GM12878 (cell line): ENCODE measurements around the gene PCSK6. TPM values are rescaled to one million over a fixed set of nuclear protein-coding genes. Genes with fewer than 3 reads are reported as not detected.

Experiments
- ATAC-seq: fragments of 200-7000 bp; cut with Tn5 transposase; 3 replicates; pipeline ENCODE4 v1.9.1; 2020; ENCODE audit warnings: mild to moderate bottlenecking, moderate library complexity
- BruUV-seq: library from RNA; stranded (reverse); fragments of 400-500 nt; replicated peaks from 2 replicates; lab custom pipeline; 2021; lab: Mats Ljungman, UMichigan
- CTCF ChIA-PET: fragments of 300-600 bp; sonication (Branson Sonifier 250); formaldehyde crosslinking; extraction: SDS; loops from one replicate; lab custom pipeline; 2021; ENCODE audit warnings: inconsistent platforms; lab: Yijun Ruan, JAX
- POLR2A ChIA-PET: fragments of 350-600 bp; formaldehyde crosslinking; extraction: SDS; loops from one replicate; lab custom pipeline; 2021; ENCODE audit warnings: inconsistent platforms; lab: Charles Lee
- RAD21 ChIA-PET: fragments of 300-600 bp; sonication (Branson Sonifier 250); formaldehyde crosslinking; loops from one replicate; lab custom pipeline; 2023; ENCODE audit warnings: antibody characterized with exemption; ENCODE audit not compliant: unreplicated experiment; lab: Charles Lee
- SMC1A ChIA-PET: fragments of 300-600 bp; sonication (Branson Sonifier 250); formaldehyde crosslinking; loops from one replicate; lab custom pipeline; 2023; ENCODE audit not compliant: unreplicated experiment, uncharacterized antibody; lab: Charles Lee
- DNase-seq: peaks from one replicate; pipeline ENCODE4 v3.0.0-alpha.2; 2011; ENCODE audit warnings: low read depth, low spot score
- FAIRE-seq: peaks from 3 replicates; lab custom pipeline; 2011; peaks lifted over from hg19 to GRCh38; lab: Jason Lieb, UNC
- H2AFZ ChIP-seq: 2 replicates; pipeline ENCODE4 v1.6.0; 2011; ENCODE audit warnings: low read depth, low read length, control low read depth; ENCODE audit not compliant: control insufficient read depth
- H3K27ac ChIP-seq: 2 replicates; pipeline ENCODE4 v1.5.1; 2011; ENCODE audit warnings: control low read depth; ENCODE audit not compliant: control insufficient read depth, insufficient read depth
- H3K27me3 ChIP-seq, 2 experiments: replicated peaks in 1 of 2; 2 replicates each; pipeline versions ENCODE4 v1.6.0 to v1.6.1; 2011; ENCODE audit warnings: low read length in 1 of 2; ENCODE audit not compliant: control insufficient read depth in 2 of 2, insufficient read depth in 2 of 2
- H3K36me3 ChIP-seq, 2 experiments: 2 replicates each; pipeline ENCODE4 v1.5.1; 2011; ENCODE audit warnings: low read length in 1 of 2; ENCODE audit not compliant: control insufficient read depth in 2 of 2, insufficient read depth in 2 of 2
- H3K4me1 ChIP-seq: 2 replicates; pipeline ENCODE4 v1.6.1; 2011; ENCODE audit warnings: mild to moderate bottlenecking, low read length, moderate library complexity, mixed read lengths; ENCODE audit not compliant: control insufficient read depth, insufficient read depth
- H3K4me2 ChIP-seq: 2 replicates; pipeline ENCODE4 v1.6.0; 2011; ENCODE audit warnings: control low read depth; ENCODE audit not compliant: control insufficient read depth, insufficient read depth
- H3K4me3 ChIP-seq: fragments of 200-600 bp; sonication (generic); 2 replicates; pipeline ENCODE4 v1.5.1; 2016
- H3K79me2 ChIP-seq: 2 replicates; pipeline ENCODE4 v1.6.0; 2011; ENCODE audit warnings: low read length; ENCODE audit not compliant: control insufficient read depth, insufficient read depth
- H3K9ac ChIP-seq: 2 replicates; pipeline ENCODE4 v1.8.0; 2011; ENCODE audit warnings: low read length, control low read depth, mixed read lengths; ENCODE audit not compliant: control insufficient read depth, insufficient read depth
- H3K9me3 ChIP-seq: replicated peaks from 3 replicates; pipeline ENCODE4 v1.5.1; 2011; ENCODE audit warnings: mild to moderate bottlenecking, low read length; ENCODE audit not compliant: control insufficient read depth, insufficient read depth
- H4K20me1 ChIP-seq: 2 replicates; pipeline ENCODE4 v1.6.0; 2011; ENCODE audit not compliant: control insufficient read depth, insufficient read depth
- CHD4 ChIP-seq: fragments of 200-600 bp; sonication (generic); IDR thresholded peaks from 2 replicates; pipeline ENCODE4 v1.6.1; 2016; ENCODE audit warnings: mild to moderate bottlenecking
- FOXK2 ChIP-seq: fragments of 450-650 bp; IDR thresholded peaks from 2 replicates; pipeline ENCODE4 v1.6.1; 2017; ENCODE audit warnings: mild to moderate bottlenecking, moderate library complexity
- GABPA ChIP-seq: IDR thresholded peaks from 2 replicates; pipeline ENCODE4 v1.6.1; 2014; ENCODE audit warnings: antibody characterized with exemption, low read depth, mild to moderate bottlenecking, inconsistent platforms
- IKZF1 ChIP-seq: fragments of 450-650 bp; conservative IDR thresholded peaks from 2 replicates; pipeline ENCODE4 v1.6.1; 2017; ENCODE audit warnings: antibody characterized with exemption, mild to moderate bottlenecking
- JUNB ChIP-seq: IDR thresholded peaks from 2 replicates; pipeline ENCODE4 v1.6.1; 2016; ENCODE audit warnings: antibody characterized with exemption, mild to moderate bottlenecking
- JUND ChIP-seq: IDR thresholded peaks from 2 replicates; pipeline ENCODE4 v1.6.1; 2012; ENCODE audit warnings: low read depth, mild to moderate bottlenecking, low read length, improper control_type of control experiment, moderate library complexity
- NR2F1 ChIP-seq: fragments of 450-650 bp; conservative IDR thresholded peaks from 2 replicates; pipeline ENCODE4 v1.6.1; 2017; ENCODE audit warnings: mild to moderate bottlenecking
- NRF1 ChIP-seq: conservative IDR thresholded peaks from 2 replicates; pipeline ENCODE4 v1.6.1; 2011; ENCODE audit warnings: mild to moderate bottlenecking, low read depth, low read length, improper control_type of control experiment
- RELA ChIP-seq: fragments of 450-650 bp; IDR thresholded peaks from 2 replicates; pipeline ENCODE4 v1.8.0; 2014; ENCODE audit warnings: borderline replicate concordance; ENCODE audit not compliant: partially characterized antibody
- SREBF1 ChIP-seq: IDR thresholded peaks from 2 replicates; pipeline ENCODE4 v1.6.1; 2012; ENCODE audit warnings: mild to moderate bottlenecking, low read length
- TAF1 ChIP-seq: IDR thresholded peaks from 2 replicates; pipeline ENCODE4 v1.6.1; 2011; ENCODE audit warnings: mild to moderate bottlenecking, low read depth, low read length, borderline replicate concordance
- ZZZ3 ChIP-seq: IDR thresholded peaks from 2 replicates; pipeline ENCODE4 v1.6.1; 2011; ENCODE audit warnings: low read depth; ENCODE audit not compliant: control insufficient read depth, insufficient read length
- WGBS: methylation state at CpG from one replicate; pipeline ENCODE4 v1.1.6; 2016; ENCODE audit warnings: low lambda C conversion rate; ENCODE audit not compliant: insufficient replicate concordance, insufficient coverage; ENCODE audit errors: missing lambda C conversion rate; 5-methylcytosine and 5-hydroxymethylcytosine counted together
- in situ Hi-C: fragments of 300-500 bp; cut with MboI; formaldehyde crosslinking; loops from 9 replicates; pipeline ENCODE4 v1.14.3; 2018; ENCODE audit warnings: mixed read lengths
- intact Hi-C: fragments of 100-400 bp; cut with micrococcal nuclease; formaldehyde crosslinking; loops from one replicate; pipeline ENCODE4 v1.14.2; 2022; ENCODE audit not compliant: unreplicated experiment
- polyA plus RNA-seq, 11 experiments: library from polyadenylated mRNA; depleted of rRNA in 4 of 11; unstranded in 6 of 11; stranded (reverse) in 5 of 11; fragments of >200 nt; fragmentation: Nextera tagmentation in 4 of 11; fragmentation: Illumina TruSeq in 1 of 11; extraction: Ambion mirVana in 4 of 11; extraction: Trizol in 1 of 11; gene quantifications; 1 replicate in 1 of 11; 2 replicates in 10 of 11; pipeline versions ENCODE4 v1.2.1 to v1.2.3, GENCODE V29; 2011 to 2016; ENCODE audit warnings: inconsistent platforms in 2 of 11, missing spikeins in 2 of 11, low read depth in 1 of 11
- total RNA-seq, 4 experiments: library from RNA; depleted of rRNA in 3 of 4; stranded (reverse); fragments of >200 nt in 3 of 4; fragmentation: Illumina TruSeq in 1 of 4; extraction: Trizol in 1 of 4; gene quantifications; 2 replicates each; pipeline versions ENCODE4 v1.2.1 to v1.2.3, GENCODE V29; 2013 to 2021
- TF ChIP-seq, protein P1 (sequence below): IDR thresholded peaks from 2 replicates; pipeline ENCODE4 v1.6.1; 2011; ENCODE audit warnings: low read depth, low read length, improper control_type of control experiment, borderline replicate concordance
- TF ChIP-seq, protein P2 (sequence below), 3 experiments: IDR thresholded peaks in 2 of 3; conservative IDR thresholded peaks in 1 of 3; 2 replicates each; pipeline ENCODE4 v1.5.1; 2011; ENCODE audit warnings: low read depth in 3 of 3, low read length in 3 of 3, mild to moderate bottlenecking in 3 of 3, control low read depth in 2 of 3, moderate library complexity in 2 of 3, inconsistent platforms in 1 of 3, mixed read lengths in 1 of 3; ENCODE audit not compliant: control insufficient read depth in 2 of 3, insufficient read depth in 1 of 3; ENCODE audit errors: extremely low read depth in 1 of 3
- TF ChIP-seq, protein P3 (sequence below): fragments of 450-650 bp; conservative IDR thresholded peaks from 2 replicates; pipeline ENCODE4 v1.6.1; 2017; ENCODE audit warnings: mild to moderate bottlenecking, moderate library complexity

PCSK6 gene
- total and polyA plus RNA-seq, 10 of the 15 experiments (the other 5 are each of a cell fraction or from before 2014, with no cell fraction given): 0.19 to 0.67 (median 0.25) TPM; not detected in 4

DNA sequence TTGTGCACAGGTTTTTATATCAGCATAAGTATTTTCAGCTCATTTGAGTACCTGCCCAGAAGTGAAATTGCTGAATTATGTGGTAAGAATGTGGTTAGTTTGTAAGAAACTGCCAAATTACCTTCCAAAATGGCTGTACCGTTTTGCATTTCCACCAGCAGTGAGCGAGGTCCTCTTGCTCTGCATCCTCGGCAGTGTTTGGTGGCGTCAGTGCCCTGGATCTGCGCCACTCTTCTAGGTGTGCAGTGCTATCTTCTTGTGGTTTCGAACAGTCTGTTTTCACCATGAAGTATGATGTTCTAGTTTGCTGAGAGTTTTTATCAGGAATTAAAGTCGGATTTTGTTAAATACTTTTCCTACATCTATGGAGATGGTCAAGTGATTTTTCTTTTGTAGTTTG is 24.8 kb upstream of the PCSK6 start:
- no peaks in the 10 kb centered on the region for H3K4me1 ChIP-seq
- no peak overlapping the region for H3K4me2 ChIP-seq
- no peaks in the 10 kb centered on the region for H3K36me3 ChIP-seq
- ChIA-PET POLR2A (no interaction called here), CTCF (interaction anchor here (0.9 kb wide), 1 partner anchor 12 kb away, joined by 3 read pairs; no protein-coding TSS in a partner anchor), RAD21 (no interaction called here), SMC1A (no interaction called here)
- no peak for ATAC-seq
- H3K9me3 ChIP-seq: no peaks in the 10 kb centered on the region; the same call in 1 of the 3 replicates
- no peak for DNase-seq
- H3K27me3 ChIP-seq: no peaks in the 10 kb centered on the region
- H3K4me3 ChIP-seq: no peak overlapping the region
- no peak overlapping the region for H3K27ac ChIP-seq
- H3K9ac ChIP-seq: no peak overlapping the region
- intact Hi-C loops (no loop called here), in situ Hi-C loops (no loop called here)
- no peak overlapping the region for H2AFZ ChIP-seq
- H3K79me2 ChIP-seq: no peaks in the 10 kb centered on the region
- no peaks in the 10 kb centered on the region for H4K20me1 ChIP-seq
- 40% methylated on average over 7 of the region's 7 CpGs for WGBS
- BruUV-seq: no TSS peak
- FAIRE-seq: no peak
- TF ChIP-seq CHD4 (no peak), JUNB (no peak)
- TF ChIP-seq, all 136 proteins: peak for 0

DNA sequence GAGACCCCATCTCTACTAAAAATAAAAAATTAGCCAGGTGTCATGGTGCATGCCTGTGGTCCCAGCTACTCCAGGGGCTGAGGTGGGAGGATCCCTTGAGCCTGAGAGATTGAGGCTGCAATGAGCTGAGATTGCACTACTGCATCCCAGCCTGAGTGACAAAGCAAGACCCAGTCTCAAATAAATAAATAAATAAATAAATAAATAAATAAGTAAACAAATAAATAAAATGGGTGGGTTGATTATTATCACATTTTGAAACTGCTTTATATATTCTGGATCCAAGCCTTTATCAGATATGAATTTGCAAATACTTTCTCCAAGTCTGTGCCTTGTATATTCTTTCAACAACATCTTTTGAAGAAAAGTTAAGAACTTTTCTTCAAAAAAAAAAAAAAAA is 22.2 kb upstream of the PCSK6 start:
- no peaks in the 10 kb centered on the region for H3K27me3 ChIP-seq
- H2AFZ ChIP-seq: no peak overlapping the region
- H3K9me3 ChIP-seq: no peaks in the 10 kb centered on the region
- no peaks in the 10 kb centered on the region for H4K20me1 ChIP-seq
- DNase-seq: no peak
- no TSS peak for BruUV-seq
- SMC1A ChIA-PET: interaction anchor here (1.1 kb wide), 1 partner anchor 16 kb away, joined by 3 read pairs; no protein-coding TSS in a partner anchor
- H3K4me3 ChIP-seq: no peak overlapping the region
- no peak overlapping the region for H3K4me2 ChIP-seq
- TF ChIP-seq TAF1 (no peak), NRF1 (no peak), SREBF1 (no peak), ZZZ3 (no peak), GABPA (no peak), RELA (no peak), JUND (no peak), NR2F1 (no peak), IKZF1 (no peak), FOXK2 (no peak)
- TF ChIP-seq, protein P1, sequence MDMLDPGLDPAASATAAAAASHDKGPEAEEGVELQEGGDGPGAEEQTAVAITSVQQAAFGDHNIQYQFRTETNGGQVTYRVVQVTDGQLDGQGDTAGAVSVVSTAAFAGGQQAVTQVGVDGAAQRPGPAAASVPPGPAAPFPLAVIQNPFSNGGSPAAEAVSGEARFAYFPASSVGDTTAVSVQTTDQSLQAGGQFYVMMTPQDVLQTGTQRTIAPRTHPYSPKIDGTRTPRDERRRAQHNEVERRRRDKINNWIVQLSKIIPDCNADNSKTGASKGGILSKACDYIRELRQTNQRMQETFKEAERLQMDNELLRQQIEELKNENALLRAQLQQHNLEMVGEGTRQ: no peak
- TF ChIP-seq, protein P2, sequence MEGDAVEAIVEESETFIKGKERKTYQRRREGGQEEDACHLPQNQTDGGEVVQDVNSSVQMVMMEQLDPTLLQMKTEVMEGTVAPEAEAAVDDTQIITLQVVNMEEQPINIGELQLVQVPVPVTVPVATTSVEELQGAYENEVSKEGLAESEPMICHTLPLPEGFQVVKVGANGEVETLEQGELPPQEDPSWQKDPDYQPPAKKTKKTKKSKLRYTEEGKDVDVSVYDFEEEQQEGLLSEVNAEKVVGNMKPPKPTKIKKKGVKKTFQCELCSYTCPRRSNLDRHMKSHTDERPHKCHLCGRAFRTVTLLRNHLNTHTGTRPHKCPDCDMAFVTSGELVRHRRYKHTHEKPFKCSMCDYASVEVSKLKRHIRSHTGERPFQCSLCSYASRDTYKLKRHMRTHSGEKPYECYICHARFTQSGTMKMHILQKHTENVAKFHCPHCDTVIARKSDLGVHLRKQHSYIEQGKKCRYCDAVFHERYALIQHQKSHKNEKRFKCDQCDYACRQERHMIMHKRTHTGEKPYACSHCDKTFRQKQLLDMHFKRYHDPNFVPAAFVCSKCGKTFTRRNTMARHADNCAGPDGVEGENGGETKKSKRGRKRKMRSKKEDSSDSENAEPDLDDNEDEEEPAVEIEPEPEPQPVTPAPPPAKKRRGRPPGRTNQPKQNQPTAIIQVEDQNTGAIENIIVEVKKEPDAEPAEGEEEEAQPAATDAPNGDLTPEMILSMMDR (IDR thresholded peaks at IDR 0.05 in 2 of 3, conservative IDR thresholded peaks at IDR 0.05 in 1 of 3; ENCODE audit: control insufficient read depth in 2 of 3, extremely low read depth in 1 of 3, insufficient read depth in 1 of 3, low read depth in 3 of 3, low read length in 3 of 3): no peak
- TF ChIP-seq, protein P3, sequence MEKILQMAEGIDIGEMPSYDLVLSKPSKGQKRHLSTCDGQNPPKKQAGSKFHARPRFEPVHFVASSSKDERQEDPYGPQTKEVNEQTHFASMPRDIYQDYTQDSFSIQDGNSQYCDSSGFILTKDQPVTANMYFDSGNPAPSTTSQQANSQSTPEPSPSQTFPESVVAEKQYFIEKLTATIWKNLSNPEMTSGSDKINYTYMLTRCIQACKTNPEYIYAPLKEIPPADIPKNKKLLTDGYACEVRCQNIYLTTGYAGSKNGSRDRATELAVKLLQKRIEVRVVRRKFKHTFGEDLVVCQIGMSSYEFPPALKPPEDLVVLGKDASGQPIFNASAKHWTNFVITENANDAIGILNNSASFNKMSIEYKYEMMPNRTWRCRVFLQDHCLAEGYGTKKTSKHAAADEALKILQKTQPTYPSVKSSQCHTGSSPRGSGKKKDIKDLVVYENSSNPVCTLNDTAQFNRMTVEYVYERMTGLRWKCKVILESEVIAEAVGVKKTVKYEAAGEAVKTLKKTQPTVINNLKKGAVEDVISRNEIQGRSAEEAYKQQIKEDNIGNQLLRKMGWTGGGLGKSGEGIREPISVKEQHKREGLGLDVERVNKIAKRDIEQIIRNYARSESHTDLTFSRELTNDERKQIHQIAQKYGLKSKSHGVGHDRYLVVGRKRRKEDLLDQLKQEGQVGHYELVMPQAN: no peak
- no peaks in the 10 kb centered on the region for H3K79me2 ChIP-seq
- ATAC-seq: no peak
- in situ Hi-C loops: no loop called here
- H3K4me1 ChIP-seq: no peaks in the 10 kb centered on the region
- H3K36me3 ChIP-seq: no peaks in the 10 kb centered on the region
- no peak for FAIRE-seq
- intact Hi-C loops: no loop called here
- RAD21 ChIA-PET: no interaction called here
- POLR2A ChIA-PET: no interaction called here
- no peak overlapping the region for H3K27ac ChIP-seq
- no peak overlapping the region for H3K9ac ChIP-seq
- CTCF ChIA-PET: interaction anchor here (1.6 kb wide), 1 partner anchor 10 kb away, joined by 7 read pairs; no protein-coding TSS in a partner anchor
